Uterus (tissue), 4 donors: ENCODE data around the gene SART1. TPM values are rescaled to one million over a fixed set of nuclear protein-coding genes. Genes with fewer than 3 reads are reported as not detected.

Experiments used
- DNase-seq, 2 donors: peaks; one replicate each; pipeline ENCODE4 v3.0.0-alpha.2; 2019 to 2020
- H3K27ac ChIP-seq, 2 donors: fragments of 200-600 bp; sonication (generic); 1 replicate in 1 of 2; 2 replicates in 1 of 2; pipeline ENCODE4 v1.5.1; 2016 to 2018
- H3K27me3 ChIP-seq, 2 donors: fragments of 200-600 bp; sonication (generic); one replicate each; pipeline ENCODE4 v1.5.1; 2018 to 2019; ENCODE audit warnings: control low read depth in 1 of 2
- H3K36me3 ChIP-seq, 2 donors: fragments of 200-600 bp; sonication (generic); one replicate each; pipeline ENCODE4 v1.5.1; 2019; ENCODE audit warnings: control low read depth in 1 of 2
- H3K4me1 ChIP-seq, 2 donors: fragments of 200-600 bp; sonication (generic); one replicate each; pipeline ENCODE4 v1.5.1; 2018 to 2019; ENCODE audit warnings: control low read depth in 1 of 2
- H3K4me3 ChIP-seq, 2 donors: fragments of 200-600 bp; sonication (generic); 1 replicate in 1 of 2; 2 replicates in 1 of 2; pipeline ENCODE4 v1.5.1; 2018 to 2019; ENCODE audit warnings: mild to moderate bottlenecking in 1 of 2
- H3K9me3 ChIP-seq, 2 donors: fragments of 200-600 bp; sonication (generic); one replicate each; pipeline ENCODE4 v1.5.1; 2019; ENCODE audit warnings: control low read depth in 1 of 2
- CTCF ChIP-seq, 4 experiments: fragments of 200-600 bp in 2 of 4; fragments of 450-650 bp in 2 of 4; sonication (generic) in 2 of 4; IDR thresholded peaks; one replicate each; pipeline ENCODE4 v1.5.1; 2016 to 2019; ENCODE audit warnings: antibody characterized with exemption in 4 of 4, mild to moderate bottlenecking in 2 of 4, moderate library complexity in 1 of 4
- POLR2A ChIP-seq, 2 donors: fragments of 450-650 bp; IDR thresholded peaks; one replicate each; pipeline ENCODE4 v1.6.1; 2016; ENCODE audit warnings: antibody characterized with exemption in 2 of 2, mild to moderate bottlenecking in 1 of 2, moderate library complexity in 1 of 2
- intact Hi-C: fragments of 100-400 bp; cut with DNase I; formaldehyde crosslinking; loops from one replicate; pipeline ENCODE4 v1.15.1; 2023; ENCODE audit warnings: low total_unique reads
- total RNA-seq, 4 donors: library from RNA; depleted of rRNA in 3 of 4; stranded (reverse); fragments of >200 nt in 3 of 4; gene quantifications; one replicate each; pipeline versions ENCODE4 v1.1.0 to v1.2.4, GENCODE V29; 2014 to 2023
- donor health status: DM: yes; HTN: yes; CAD: no.

Gene SART1
- total RNA-seq, 4 donors from 2014 or later: 10.3 to 77.9 (median 30.5) TPM

- no peaks in the 10 kb centered on the region for H3K36me3 ChIP-seq
- H3K4me3 ChIP-seq: no peak overlapping the region
- no peak overlapping the region for H3K27ac ChIP-seq
- TF ChIP-seq CTCF (IDR thresholded peaks at IDR 0.05): no peak
- no peak for TF ChIP-seq POLR2A (IDR thresholded peaks at IDR 0.05)
- intact Hi-C loops: no loop called here
- H3K4me1 ChIP-seq: peaks cover 0 to 4% of the 10 kb centered on the region in 2 donors
- H3K9me3 ChIP-seq: no peaks in the 10 kb centered on the region
- DNase-seq: no peak
- peaks cover 0 to 19% of the 10 kb centered on the region in 2 donors for H3K27me3 ChIP-seq
These were observed 54.6 kb downstream of the SART1 start for GRCh38 chr11:66015936-66016792.

- H3K27ac ChIP-seq: no peak overlapping the region
- H3K4me3 ChIP-seq: no peak overlapping the region
- no peak for DNase-seq
These were observed 55.3 kb downstream of the SART1 start for GRCh38 chr11:66016793-66017177.

GRCh38 chr11:66017321-66017720 is 55.8 kb downstream of the SART1 start:
- no peak for DNase-seq
- Histone ChIP-seq H3K27ac (no peak overlapping the region), H3K4me1 (no peaks in the 10 kb centered on the region), H3K9me3 (no peaks in the 10 kb centered on the region), H3K27me3 (peaks cover 0 to 15% of the 10 kb centered on the region in 2 donors), H3K4me3 (no peak overlapping the region), H3K36me3 (no peaks in the 10 kb centered on the region)
- intact Hi-C loops: no loop called here
- TF ChIP-seq CTCF (IDR thresholded peaks at IDR 0.05): no peak
- TF ChIP-seq POLR2A (IDR thresholded peaks at IDR 0.05): no peak

More at GRCh38 chr11:66016793-66017177, 55.3 kb downstream of the SART1 start:
- peaks cover 0 to 19% of the 10 kb centered on the region in 2 donors for H3K27me3 ChIP-seq
- intact Hi-C loops: no loop called here
- no peaks in the 10 kb centered on the region for H3K36me3 ChIP-seq
- no peak for TF ChIP-seq CTCF (IDR thresholded peaks at IDR 0.05)
- no peak for TF ChIP-seq POLR2A (IDR thresholded peaks at IDR 0.05)
- H3K4me1 ChIP-seq: peaks cover 0 to 3% of the 10 kb centered on the region in 2 donors
- no peaks in the 10 kb centered on the region for H3K9me3 ChIP-seq

- H3K36me3 ChIP-seq: no peaks in the 10 kb centered on the region
- H3K4me1 ChIP-seq: no peaks in the 10 kb centered on the region
- H3K9me3 ChIP-seq: no peaks in the 10 kb centered on the region
- intact Hi-C loops: no loop called here
- no peaks in the 10 kb centered on the region for H3K27me3 ChIP-seq
- H3K4me3 ChIP-seq: no peak overlapping the region
- no peak for TF ChIP-seq CTCF (IDR thresholded peaks at IDR 0.05)
- no peak for TF ChIP-seq POLR2A (IDR thresholded peaks at IDR 0.05)
- no peak for DNase-seq
- H3K27ac ChIP-seq: no peak overlapping the region
These were observed 58.7 kb downstream of the SART1 start for GRCh38 chr11:66020212-66020611.

- intact Hi-C loops: no loop called here
- Histone ChIP-seq H3K27me3 (no peaks in the 10 kb centered on the region), H3K27ac (no peak overlapping the region), H3K4me3 (no peak overlapping the region), H3K36me3 (no peaks in the 10 kb centered on the region), H3K4me1 (no peaks in the 10 kb centered on the region), H3K9me3 (no peaks in the 10 kb centered on the region)
- DNase-seq: no peak
- no peak for TF ChIP-seq CTCF (IDR thresholded peaks at IDR 0.05)
- TF ChIP-seq POLR2A (IDR thresholded peaks at IDR 0.05): no peak
These were observed 59.3 kb downstream of the SART1 start for GRCh38 chr11:66020618-66021357.
